Measurements from ENCODE around the gene NDP.

GRCh38 chrX:44006081-44006480, 32.9 kb upstream of the NDP start:
- TF ChIP-seq, protein P1, sequence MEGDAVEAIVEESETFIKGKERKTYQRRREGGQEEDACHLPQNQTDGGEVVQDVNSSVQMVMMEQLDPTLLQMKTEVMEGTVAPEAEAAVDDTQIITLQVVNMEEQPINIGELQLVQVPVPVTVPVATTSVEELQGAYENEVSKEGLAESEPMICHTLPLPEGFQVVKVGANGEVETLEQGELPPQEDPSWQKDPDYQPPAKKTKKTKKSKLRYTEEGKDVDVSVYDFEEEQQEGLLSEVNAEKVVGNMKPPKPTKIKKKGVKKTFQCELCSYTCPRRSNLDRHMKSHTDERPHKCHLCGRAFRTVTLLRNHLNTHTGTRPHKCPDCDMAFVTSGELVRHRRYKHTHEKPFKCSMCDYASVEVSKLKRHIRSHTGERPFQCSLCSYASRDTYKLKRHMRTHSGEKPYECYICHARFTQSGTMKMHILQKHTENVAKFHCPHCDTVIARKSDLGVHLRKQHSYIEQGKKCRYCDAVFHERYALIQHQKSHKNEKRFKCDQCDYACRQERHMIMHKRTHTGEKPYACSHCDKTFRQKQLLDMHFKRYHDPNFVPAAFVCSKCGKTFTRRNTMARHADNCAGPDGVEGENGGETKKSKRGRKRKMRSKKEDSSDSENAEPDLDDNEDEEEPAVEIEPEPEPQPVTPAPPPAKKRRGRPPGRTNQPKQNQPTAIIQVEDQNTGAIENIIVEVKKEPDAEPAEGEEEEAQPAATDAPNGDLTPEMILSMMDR (IDR thresholded peaks at IDR 0.05 in 2 of 3, conservative IDR thresholded peaks at IDR 0.05 in 1 of 3; ENCODE audit: control insufficient read depth in 2 of 3, extremely low read depth in 1 of 3, insufficient read depth in 1 of 3, low read depth in 3 of 3, low read length in 3 of 3) = no peak
- no peak for TF ChIP-seq SREBF1 (IDR thresholded peaks at IDR 0.05; ENCODE audit: low read length)
- no peak for TF ChIP-seq ATF3 (IDR thresholded peaks at IDR 0.05; ENCODE audit: borderline replicate concordance, extremely low read depth, low read depth, low read length)
- TF ChIP-seq EZH2 (IDR thresholded peaks at IDR 0.05; ENCODE audit: borderline replicate concordance, control insufficient read depth, low read depth, low read length) = no peak
- TF ChIP-seq KAT2A (conservative IDR thresholded peaks at IDR 0.05; ENCODE audit: control insufficient read depth, low read depth, low read length) = no peak
- TF ChIP-seq POLR2A (IDR thresholded peaks at IDR 0.05; ENCODE audit: low read depth, low read length) = no peak
- no peak for TF ChIP-seq MLLT1 (IDR thresholded peaks at IDR 0.05)
- TF ChIP-seq NR2C2 (IDR thresholded peaks at IDR 0.05; ENCODE audit: borderline replicate concordance, control insufficient read depth, insufficient read length, low read depth) = no peak
- TF ChIP-seq NFIC (IDR thresholded peaks at IDR 0.05; ENCODE audit: low read depth, low read length) = no peak
- no peak for TF ChIP-seq TAF1 (IDR thresholded peaks at IDR 0.05; ENCODE audit: borderline replicate concordance, low read depth, low read length)
- TF ChIP-seq JUND (IDR thresholded peaks at IDR 0.05; ENCODE audit: low read depth, low read length) = no peak
- TF ChIP-seq ELK1 (IDR thresholded peaks at IDR 0.05; ENCODE audit: low read depth, low read length) = no peak
- TF ChIP-seq BRCA1 (IDR thresholded peaks at IDR 0.05; ENCODE audit: low read depth, low read length) = no peak
- no peak for TF ChIP-seq ZNF24 (IDR thresholded peaks at IDR 0.05)

Data from GM12878 (cell line).